ENCODE results near the gene ORC3. TPM values are rescaled to one million over a fixed set of nuclear protein-coding genes. Genes with fewer than 3 reads are reported as not detected.

ORC3 gene
- total and polyA plus RNA-seq, 7 donors: 10.2 to 27.6 (median 17.5) TPM

GRCh38 chr6:87714093-87714842, 124.3 kb downstream of the ORC3 start:
- intact Hi-C loops (cut with DNase I): no loop called here
- TF ChIP-seq EP300 (IDR thresholded peaks at IDR 0.05) (no peak), POLR2A (IDR thresholded peaks at IDR 0.05) (no peak), POLR2AphosphoS5 (IDR thresholded peaks at IDR 0.05) (no peak)
- TF ChIP-seq, protein P1, sequence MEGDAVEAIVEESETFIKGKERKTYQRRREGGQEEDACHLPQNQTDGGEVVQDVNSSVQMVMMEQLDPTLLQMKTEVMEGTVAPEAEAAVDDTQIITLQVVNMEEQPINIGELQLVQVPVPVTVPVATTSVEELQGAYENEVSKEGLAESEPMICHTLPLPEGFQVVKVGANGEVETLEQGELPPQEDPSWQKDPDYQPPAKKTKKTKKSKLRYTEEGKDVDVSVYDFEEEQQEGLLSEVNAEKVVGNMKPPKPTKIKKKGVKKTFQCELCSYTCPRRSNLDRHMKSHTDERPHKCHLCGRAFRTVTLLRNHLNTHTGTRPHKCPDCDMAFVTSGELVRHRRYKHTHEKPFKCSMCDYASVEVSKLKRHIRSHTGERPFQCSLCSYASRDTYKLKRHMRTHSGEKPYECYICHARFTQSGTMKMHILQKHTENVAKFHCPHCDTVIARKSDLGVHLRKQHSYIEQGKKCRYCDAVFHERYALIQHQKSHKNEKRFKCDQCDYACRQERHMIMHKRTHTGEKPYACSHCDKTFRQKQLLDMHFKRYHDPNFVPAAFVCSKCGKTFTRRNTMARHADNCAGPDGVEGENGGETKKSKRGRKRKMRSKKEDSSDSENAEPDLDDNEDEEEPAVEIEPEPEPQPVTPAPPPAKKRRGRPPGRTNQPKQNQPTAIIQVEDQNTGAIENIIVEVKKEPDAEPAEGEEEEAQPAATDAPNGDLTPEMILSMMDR (IDR thresholded peaks at IDR 0.05): no peak
- 20 to 49% methylated on average over 2 of the region's 2 CpGs for WGBS, 2 donors
- H3K9me3 ChIP-seq: no peaks in the 10 kb centered on the region
- no peaks in the 10 kb centered on the region for H3K36me3 ChIP-seq
- no peaks in the 10 kb centered on the region for H3K4me1 ChIP-seq
- no peak overlapping the region for H3K27ac ChIP-seq
- H3K4me3 ChIP-seq: no peak overlapping the region
- no peaks in the 10 kb centered on the region for H3K27me3 ChIP-seq
- no peak for DNase-seq

Other genes with a start within 250 kb of the ORC3 start
- 1 to 10 TPM; 1.2 to 3.3 (median 3.0) TPM for gene C6orf163, start 245.3 kb upstream of the ORC3 start, total RNA-seq
- under 1 TPM in 1 of 3 donors, not detected in 2; 0.71 TPM for gene C6orf163, start 245.3 kb upstream of the ORC3 start, polyA plus RNA-seq
- under 1 TPM in 3 of 4 donors, not detected in 1; 0.14 to 0.36 (median 0.33) TPM for gene CFAP206, start 182.2 kb upstream of the ORC3 start, total RNA-seq
- gene CFAP206, start 182.2 kb upstream of the ORC3 start, polyA plus RNA-seq: under 1 TPM in 1 of 3 donors, not detected in 2; 0.04 TPM
- gene SLC35A1, start 117.2 kb upstream of the ORC3 start, total RNA-seq: 10 to 100 TPM; 17.2 to 22.5 (median 20.1) TPM
- 10 to 100 TPM; 14.6 to 20.2 (median 16.2) TPM for gene SLC35A1, start 117.2 kb upstream of the ORC3 start, polyA plus RNA-seq
- gene RARS2, start 148 bp upstream of the ORC3 start, total RNA-seq: 10 to 100 TPM; 20.5 to 26.5 (median 20.6) TPM
- 10 to 100 TPM; 18.3 to 34.2 (median 31.7) TPM for gene RARS2, start 148 bp upstream of the ORC3 start, polyA plus RNA-seq
- gene AKIRIN2, start 112.1 kb downstream of the ORC3 start, total RNA-seq: 10 to 100 TPM; 16.6 to 20.8 (median 19.1) TPM
- gene AKIRIN2, start 112.1 kb downstream of the ORC3 start, polyA plus RNA-seq: 10 to 100 TPM; 17.4 to 40.2 (median 19.4) TPM

Measured in sigmoid colon (tissue), 7 donors.